ENCODE data around the gene KCNAB3. TPM values are rescaled to one million over a fixed set of nuclear protein-coding genes. Genes with fewer than 3 reads are reported as not detected.
A peak's percentile ranks its signal among the peaks of the same experiment; 100 is the strongest.

The KCNAB3 gene
- total and polyA plus RNA-seq, 9 of the 15 experiments (the other 6 are each of a cell fraction or from before 2014, with no cell fraction given) = 0.03 to 2.5 (median 1.1) TPM

GRCh38 chr17:7916385-7916682 lies 13.3 kb downstream of the KCNAB3 start (continued):
- TF ChIP-seq CHD7 (IDR thresholded peaks at IDR 0.05; ENCODE audit: low read depth, low read length) (no peak), CGGBP1 (CRISPR knock-in tag; IDR thresholded peaks at IDR 0.05) (no peak), STAT5A (IDR thresholded peaks at IDR 0.05; ENCODE audit: borderline replicate concordance, low read length) (no peak), IFI16 (CRISPR knock-in tag; IDR thresholded peaks at IDR 0.05) (no peak), DNMT1 (IDR thresholded peaks at IDR 0.05) (no peak), ZFPM2 (CRISPR knock-in tag; IDR thresholded peaks at IDR 0.05) (no peak), SAFB (IDR thresholded peaks at IDR 0.05; ENCODE audit: borderline replicate concordance, low read depth, low read length) (no peak), PPARD (CRISPR knock-in tag; IDR thresholded peaks at IDR 0.05) (no peak), MYBL2 (IDR thresholded peaks at IDR 0.05; ENCODE audit: low read depth) (no peak), MYBL2 (CRISPR knock-in tag; IDR thresholded peaks at IDR 0.05; ENCODE audit: borderline replicate concordance) (no peak), POLR3A (IDR thresholded peaks at IDR 0.05; ENCODE audit: borderline replicate concordance, extremely low read depth, insufficient read depth, insufficient read length) (no peak), NR2C2 (CRISPR knock-in tag; IDR thresholded peaks at IDR 0.05) (no peak), NR2C2 (tag; IDR thresholded peaks at IDR 0.05) (0 out of 2 replicates have a peak, but pooled peaks have one; percentile 8)
- TF ChIP-seq, protein P1, sequence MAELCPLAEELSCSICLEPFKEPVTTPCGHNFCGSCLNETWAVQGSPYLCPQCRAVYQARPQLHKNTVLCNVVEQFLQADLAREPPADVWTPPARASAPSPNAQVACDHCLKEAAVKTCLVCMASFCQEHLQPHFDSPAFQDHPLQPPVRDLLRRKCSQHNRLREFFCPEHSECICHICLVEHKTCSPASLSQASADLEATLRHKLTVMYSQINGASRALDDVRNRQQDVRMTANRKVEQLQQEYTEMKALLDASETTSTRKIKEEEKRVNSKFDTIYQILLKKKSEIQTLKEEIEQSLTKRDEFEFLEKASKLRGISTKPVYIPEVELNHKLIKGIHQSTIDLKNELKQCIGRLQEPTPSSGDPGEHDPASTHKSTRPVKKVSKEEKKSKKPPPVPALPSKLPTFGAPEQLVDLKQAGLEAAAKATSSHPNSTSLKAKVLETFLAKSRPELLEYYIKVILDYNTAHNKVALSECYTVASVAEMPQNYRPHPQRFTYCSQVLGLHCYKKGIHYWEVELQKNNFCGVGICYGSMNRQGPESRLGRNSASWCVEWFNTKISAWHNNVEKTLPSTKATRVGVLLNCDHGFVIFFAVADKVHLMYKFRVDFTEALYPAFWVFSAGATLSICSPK (IDR thresholded peaks at IDR 0.05; ENCODE audit: borderline replicate concordance) = no peak

All from K562 (cell line).